Measurements from ENCODE around the gene PABPN1.

GRCh38 chr14:23345987-23346692, 24.9 kb downstream of the PABPN1 start:
- no peak for TF ChIP-seq POLR2A (IDR thresholded peaks at IDR 0.05)
- TF ChIP-seq CTCF (IDR thresholded peaks at IDR 0.05): no peak
- TF ChIP-seq POLR2AphosphoS5 (IDR thresholded peaks at IDR 0.05): no peak

All from breast epithelium (tissue), 3 donors.